Fibroblast of lung (primary cell): ENCODE data around the gene IRF2.

Experiments used
- EZH2 ChIP-seq: IDR thresholded peaks from 2 replicates; pipeline ENCODE4 v1.5.1; 2012; ENCODE audit warnings: low read length, control low read depth, mild to moderate bottlenecking; ENCODE audit errors: missing control alignments
- TF ChIP-seq, protein P1 (sequence below), 2 donors: IDR thresholded peaks in 1 of 2; conservative IDR thresholded peaks in 1 of 2; 1 replicate in 1 of 2; 2 replicates in 1 of 2; pipeline ENCODE4 v1.5.1; 2011 to 2012; ENCODE audit warnings: low read length in 2 of 2, control low read depth in 1 of 2, inconsistent platforms in 1 of 2, low read depth in 1 of 2, mild to moderate bottlenecking in 1 of 2

DNA sequence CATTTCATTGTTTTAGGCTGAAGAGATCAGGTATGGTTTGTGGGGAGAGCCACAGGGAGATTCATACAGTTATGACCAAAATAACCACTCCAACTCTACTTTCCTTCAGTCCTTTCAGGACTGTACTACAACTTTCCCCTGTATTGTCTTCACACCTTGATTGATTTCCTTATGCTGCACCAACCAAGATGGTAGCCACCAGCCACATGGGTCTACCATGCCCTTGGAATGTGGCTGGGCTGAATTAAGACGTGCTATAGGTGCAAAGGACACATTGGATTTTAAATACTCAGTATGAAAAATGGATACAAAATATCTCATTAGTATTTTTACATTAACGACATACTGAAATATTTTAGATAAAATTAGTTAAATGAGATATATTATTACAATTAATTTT, 11.2 kb downstream of the IRF2 start:
- TF ChIP-seq, protein P1, sequence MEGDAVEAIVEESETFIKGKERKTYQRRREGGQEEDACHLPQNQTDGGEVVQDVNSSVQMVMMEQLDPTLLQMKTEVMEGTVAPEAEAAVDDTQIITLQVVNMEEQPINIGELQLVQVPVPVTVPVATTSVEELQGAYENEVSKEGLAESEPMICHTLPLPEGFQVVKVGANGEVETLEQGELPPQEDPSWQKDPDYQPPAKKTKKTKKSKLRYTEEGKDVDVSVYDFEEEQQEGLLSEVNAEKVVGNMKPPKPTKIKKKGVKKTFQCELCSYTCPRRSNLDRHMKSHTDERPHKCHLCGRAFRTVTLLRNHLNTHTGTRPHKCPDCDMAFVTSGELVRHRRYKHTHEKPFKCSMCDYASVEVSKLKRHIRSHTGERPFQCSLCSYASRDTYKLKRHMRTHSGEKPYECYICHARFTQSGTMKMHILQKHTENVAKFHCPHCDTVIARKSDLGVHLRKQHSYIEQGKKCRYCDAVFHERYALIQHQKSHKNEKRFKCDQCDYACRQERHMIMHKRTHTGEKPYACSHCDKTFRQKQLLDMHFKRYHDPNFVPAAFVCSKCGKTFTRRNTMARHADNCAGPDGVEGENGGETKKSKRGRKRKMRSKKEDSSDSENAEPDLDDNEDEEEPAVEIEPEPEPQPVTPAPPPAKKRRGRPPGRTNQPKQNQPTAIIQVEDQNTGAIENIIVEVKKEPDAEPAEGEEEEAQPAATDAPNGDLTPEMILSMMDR (conservative IDR thresholded peaks at IDR 0.05 in 1 of 2, IDR thresholded peaks at IDR 0.05 in 1 of 2; ENCODE audit: low read depth in 1 of 2, low read length in 2 of 2) = no peak
- no peak for TF ChIP-seq EZH2
